PFSK-1 (cell line): ENCODE data around the gene PTPRM.

ENCODE experiments used
- POLR2AphosphoS5 ChIP-seq: IDR thresholded peaks from 2 replicates; pipeline ENCODE4 v1.6.1; 2012; ENCODE audit warnings: low read depth, mild to moderate bottlenecking, control low read depth, low read length, moderate library complexity
- TF ChIP-seq, protein P1 (sequence below), 2 experiments: IDR thresholded peaks; 2 replicates each; pipeline versions ENCODE4 v1.6.1 to v1.8.0; 2011 to 2012; ENCODE audit warnings: low read depth in 2 of 2, low read length in 2 of 2, control low read depth in 1 of 2, inconsistent platforms in 1 of 2, mild to moderate bottlenecking in 1 of 2, moderate library complexity in 1 of 2; ENCODE audit not compliant: insufficient read depth in 1 of 2

DNA sequence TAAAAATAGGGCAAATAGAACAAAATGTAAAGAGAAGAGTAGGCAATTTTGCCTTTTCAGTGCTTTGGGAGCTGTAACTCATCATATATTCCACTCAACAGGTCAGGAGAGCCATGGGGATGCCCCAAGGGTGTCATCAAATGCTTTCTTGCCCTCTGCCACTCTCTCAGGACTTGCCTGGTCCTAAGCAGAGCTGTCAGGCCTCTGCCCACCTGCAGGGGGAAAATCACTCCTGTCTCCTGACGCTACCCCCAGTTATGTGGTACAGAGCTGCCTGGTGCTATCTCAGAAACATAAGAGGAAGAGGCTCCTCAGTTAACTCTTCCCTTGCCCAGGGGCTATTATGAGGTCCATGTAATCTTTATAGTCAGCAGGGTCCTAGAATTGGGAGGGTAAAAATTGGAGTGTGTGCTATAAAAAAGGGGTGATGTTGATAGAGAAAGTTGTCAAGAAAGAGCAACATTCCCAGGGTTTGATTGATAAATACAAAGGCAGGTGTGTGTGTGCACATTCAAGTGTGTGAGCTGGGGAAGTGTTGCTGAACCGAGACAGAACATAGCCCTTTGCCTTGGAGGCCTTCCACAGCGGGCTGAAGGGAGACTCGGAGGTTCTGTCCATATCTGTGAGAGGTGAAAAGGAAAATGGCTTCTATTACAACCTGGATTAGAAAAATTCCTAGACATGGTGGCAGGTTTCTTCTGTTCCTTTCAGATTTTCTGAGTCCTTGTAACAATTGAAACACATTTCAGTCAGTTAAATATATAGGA is 25.4 kb downstream of the PTPRM start:
- TF ChIP-seq POLR2AphosphoS5: no peak
- TF ChIP-seq, protein P1, sequence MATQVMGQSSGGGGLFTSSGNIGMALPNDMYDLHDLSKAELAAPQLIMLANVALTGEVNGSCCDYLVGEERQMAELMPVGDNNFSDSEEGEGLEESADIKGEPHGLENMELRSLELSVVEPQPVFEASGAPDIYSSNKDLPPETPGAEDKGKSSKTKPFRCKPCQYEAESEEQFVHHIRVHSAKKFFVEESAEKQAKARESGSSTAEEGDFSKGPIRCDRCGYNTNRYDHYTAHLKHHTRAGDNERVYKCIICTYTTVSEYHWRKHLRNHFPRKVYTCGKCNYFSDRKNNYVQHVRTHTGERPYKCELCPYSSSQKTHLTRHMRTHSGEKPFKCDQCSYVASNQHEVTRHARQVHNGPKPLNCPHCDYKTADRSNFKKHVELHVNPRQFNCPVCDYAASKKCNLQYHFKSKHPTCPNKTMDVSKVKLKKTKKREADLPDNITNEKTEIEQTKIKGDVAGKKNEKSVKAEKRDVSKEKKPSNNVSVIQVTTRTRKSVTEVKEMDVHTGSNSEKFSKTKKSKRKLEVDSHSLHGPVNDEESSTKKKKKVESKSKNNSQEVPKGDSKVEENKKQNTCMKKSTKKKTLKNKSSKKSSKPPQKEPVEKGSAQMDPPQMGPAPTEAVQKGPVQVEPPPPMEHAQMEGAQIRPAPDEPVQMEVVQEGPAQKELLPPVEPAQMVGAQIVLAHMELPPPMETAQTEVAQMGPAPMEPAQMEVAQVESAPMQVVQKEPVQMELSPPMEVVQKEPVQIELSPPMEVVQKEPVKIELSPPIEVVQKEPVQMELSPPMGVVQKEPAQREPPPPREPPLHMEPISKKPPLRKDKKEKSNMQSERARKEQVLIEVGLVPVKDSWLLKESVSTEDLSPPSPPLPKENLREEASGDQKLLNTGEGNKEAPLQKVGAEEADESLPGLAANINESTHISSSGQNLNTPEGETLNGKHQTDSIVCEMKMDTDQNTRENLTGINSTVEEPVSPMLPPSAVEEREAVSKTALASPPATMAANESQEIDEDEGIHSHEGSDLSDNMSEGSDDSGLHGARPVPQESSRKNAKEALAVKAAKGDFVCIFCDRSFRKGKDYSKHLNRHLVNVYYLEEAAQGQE (IDR thresholded peaks at IDR 0.05; ENCODE audit: insufficient read depth in 1 of 2, low read depth in 2 of 2, low read length in 2 of 2): no peak
